ENCODE data around the gene PCDH8. TPM values are rescaled to one million over a fixed set of nuclear protein-coding genes. Genes with fewer than 3 reads are reported as not detected.

PCDH8 gene, protein sequence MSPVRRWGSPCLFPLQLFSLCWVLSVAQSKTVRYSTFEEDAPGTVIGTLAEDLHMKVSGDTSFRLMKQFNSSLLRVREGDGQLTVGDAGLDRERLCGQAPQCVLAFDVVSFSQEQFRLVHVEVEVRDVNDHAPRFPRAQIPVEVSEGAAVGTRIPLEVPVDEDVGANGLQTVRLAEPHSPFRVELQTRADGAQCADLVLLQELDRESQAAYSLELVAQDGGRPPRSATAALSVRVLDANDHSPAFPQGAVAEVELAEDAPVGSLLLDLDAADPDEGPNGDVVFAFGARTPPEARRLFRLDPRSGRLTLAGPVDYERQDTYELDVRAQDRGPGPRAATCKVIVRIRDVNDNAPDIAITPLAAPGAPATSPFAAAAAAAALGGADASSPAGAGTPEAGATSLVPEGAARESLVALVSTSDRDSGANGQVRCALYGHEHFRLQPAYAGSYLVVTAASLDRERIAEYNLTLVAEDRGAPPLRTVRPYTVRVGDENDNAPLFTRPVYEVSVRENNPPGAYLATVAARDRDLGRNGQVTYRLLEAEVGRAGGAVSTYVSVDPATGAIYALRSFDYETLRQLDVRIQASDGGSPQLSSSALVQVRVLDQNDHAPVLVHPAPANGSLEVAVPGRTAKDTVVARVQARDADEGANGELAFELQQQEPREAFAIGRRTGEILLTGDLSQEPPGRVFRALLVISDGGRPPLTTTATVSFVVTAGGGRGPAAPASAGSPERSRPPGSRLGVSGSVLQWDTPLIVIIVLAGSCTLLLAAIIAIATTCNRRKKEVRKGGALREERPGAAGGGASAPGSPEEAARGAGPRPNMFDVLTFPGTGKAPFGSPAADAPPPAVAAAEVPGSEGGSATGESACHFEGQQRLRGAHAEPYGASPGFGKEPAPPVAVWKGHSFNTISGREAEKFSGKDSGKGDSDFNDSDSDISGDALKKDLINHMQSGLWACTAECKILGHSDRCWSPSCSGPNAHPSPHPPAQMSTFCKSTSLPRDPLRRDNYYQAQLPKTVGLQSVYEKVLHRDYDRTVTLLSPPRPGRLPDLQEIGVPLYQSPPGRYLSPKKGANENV
- not detected in 2 replicates for total RNA-seq (2014; rRNA removed; shearing (Covaris generic))
- not detected in 2 replicates for polyA plus RNA-seq (2016; fragmentation: Nextera tagmentation; extraction: Ambion mirVana)

DNA sequence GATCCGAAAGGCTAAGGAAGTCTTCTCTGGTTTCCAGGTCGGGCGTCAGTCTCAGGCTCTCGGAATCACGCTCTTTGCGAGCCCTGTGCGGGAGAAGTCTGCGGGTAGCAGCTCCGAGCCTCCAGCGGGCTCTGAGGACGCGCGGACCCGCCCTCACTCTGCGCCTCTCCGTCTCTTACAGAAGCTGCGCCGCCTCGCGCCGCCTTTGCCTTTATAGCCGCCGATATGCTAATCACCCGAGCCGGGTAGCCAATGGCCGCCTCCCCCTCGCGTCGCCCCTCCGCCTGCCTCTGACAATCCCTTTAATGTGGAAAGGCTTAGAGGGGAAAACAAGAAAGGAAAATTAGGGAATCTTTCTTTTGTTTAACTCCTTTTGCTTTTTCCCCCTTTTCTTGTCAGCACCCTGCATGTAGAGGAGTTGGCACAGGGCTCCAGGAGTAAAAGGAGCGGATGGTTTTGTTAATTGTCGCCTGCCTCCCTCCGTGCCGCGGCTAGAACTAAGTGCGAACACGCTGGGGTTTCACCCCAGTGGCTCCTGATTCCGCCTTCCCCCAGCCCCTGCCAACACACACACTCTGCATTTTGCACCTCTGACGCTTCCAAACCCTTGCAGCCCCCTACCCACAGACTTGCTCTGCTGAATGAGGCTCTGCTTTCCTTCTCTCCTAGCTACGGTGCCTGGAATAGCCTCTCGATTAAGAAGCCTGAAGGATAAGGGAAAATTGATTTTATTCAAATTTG lies at the start of gene PCDH8:
TSS of gene PCDH8 (minus strand) at position 186 of the 741 bp plus-strand sequence. CDS start 204 bp downstream, outside the sequence.
- DNase-seq, result peak; percentile 6
- peaks cover 6% of the 10 kb centered on the region; the same call in 1 of the 2 replicates for H3K4me1 ChIP-seq (ENCODE audit: insufficient read depth)
- no peaks in the 10 kb centered on the region for H3F3A ChIP-seq (ENCODE audit: insufficient read depth)
- no peak within 1 kb of the TSS for H3K4me2 ChIP-seq (ENCODE audit: unreplicated experiment)
- H3K9ac ChIP-seq, result no peak within 1 kb of the TSS
- WGBS, 2 experiments (ENCODE audit: low coverage in 1 of 2, low lambda C conversion rate in 2 of 2, missing lambda C conversion rate in 2 of 2), result 4 to 5% methylated on average over 41 of the region's 41 CpGs
- H3K9me3 ChIP-seq (ENCODE audit: low read depth), result no peaks in the 10 kb centered on the region
- no peaks in the 10 kb centered on the region for H3K9me2 ChIP-seq (ENCODE audit: insufficient read depth)
- in situ Hi-C loops (cut with MboI), result no loop called here
- no peaks in the 10 kb centered on the region for H3K79me2 ChIP-seq (ENCODE audit: insufficient read depth)
- no peaks in the 10 kb centered on the region for H4K20me1 ChIP-seq (ENCODE audit: insufficient read depth)
- H3K27ac ChIP-seq, result no peak within 1 kb of the TSS
- H3K4me3 ChIP-seq, result no peak within 1 kb of the TSS
- no peaks in the 10 kb centered on the region for H3K36me3 ChIP-seq (ENCODE audit: low read depth)
- H2AFZ ChIP-seq, result no peak within 1 kb of the TSS
- H3K27me3 ChIP-seq (replicated peaks; ENCODE audit: insufficient read depth), result peaks cover 40% of the 10 kb centered on the region
- no peak for TF ChIP-seq EZH2phosphoT487 (IDR thresholded peaks at IDR 0.05; ENCODE audit: insufficient read depth, low read depth)
- no peak for TF ChIP-seq EZH2 (IDR thresholded peaks at IDR 0.05; ENCODE audit: insufficient read depth, poor library complexity, severe bottlenecking)

GRCh38 chr13:52896827-52897659 lies 48.6 kb upstream of the PCDH8 start:
- Histone ChIP-seq H3K9ac (no peak overlapping the region), H3K4me3 (no peak overlapping the region), H3F3A (ENCODE audit: insufficient read depth) (no peaks in the 10 kb centered on the region), H4K20me1 (ENCODE audit: insufficient read depth) (no peaks in the 10 kb centered on the region), H3K4me2 (ENCODE audit: unreplicated experiment) (no peak overlapping the region), H2AFZ (no peak overlapping the region), H3K27ac (no peak overlapping the region), H3K9me3 (ENCODE audit: low read depth) (no peaks in the 10 kb centered on the region), H3K27me3 (replicated peaks; ENCODE audit: insufficient read depth) (no peaks in the 10 kb centered on the region), H3K36me3 (ENCODE audit: low read depth) (no peaks in the 10 kb centered on the region), H3K9me2 (ENCODE audit: insufficient read depth) (no peaks in the 10 kb centered on the region), H3K79me2 (ENCODE audit: insufficient read depth) (no peaks in the 10 kb centered on the region), H3K4me1 (ENCODE audit: insufficient read depth) (no peaks in the 10 kb centered on the region)
- TF ChIP-seq EZH2 (IDR thresholded peaks at IDR 0.05; ENCODE audit: insufficient read depth, poor library complexity, severe bottlenecking), result no peak
- no peak for TF ChIP-seq EZH2phosphoT487 (IDR thresholded peaks at IDR 0.05; ENCODE audit: insufficient read depth, low read depth)
- peak; percentile 3 for DNase-seq
- WGBS, 2 experiments (ENCODE audit: low coverage in 1 of 2, low lambda C conversion rate in 2 of 2, missing lambda C conversion rate in 2 of 2), result 24 to 32% methylated on average over 8 of the region's 8 CpGs
- in situ Hi-C loops (cut with MboI), result no loop called here

- no peak overlapping the region for H3K9ac ChIP-seq
- H3K27me3 ChIP-seq (replicated peaks; ENCODE audit: insufficient read depth), result no peaks in the 10 kb centered on the region
- no peaks in the 10 kb centered on the region for H3K9me2 ChIP-seq (ENCODE audit: insufficient read depth)
- in situ Hi-C loops (cut with MboI), result no loop called here
- no peak for DNase-seq
- no peak overlapping the region for H2AFZ ChIP-seq
- 26 to 37% methylated on average over 5 of the region's 5 CpGs for WGBS, 2 experiments (ENCODE audit: low coverage in 1 of 2, low lambda C conversion rate in 2 of 2, missing lambda C conversion rate in 2 of 2)
- no peaks in the 10 kb centered on the region for H3K9me3 ChIP-seq (ENCODE audit: low read depth)
- no peaks in the 10 kb centered on the region for H3F3A ChIP-seq (ENCODE audit: insufficient read depth)
- no peaks in the 10 kb centered on the region for H3K36me3 ChIP-seq (ENCODE audit: low read depth)
- no peaks in the 10 kb centered on the region for H3K79me2 ChIP-seq (ENCODE audit: insufficient read depth)
- no peaks in the 10 kb centered on the region for H3K4me1 ChIP-seq (ENCODE audit: insufficient read depth)
- H4K20me1 ChIP-seq (ENCODE audit: insufficient read depth), result no peaks in the 10 kb centered on the region
- H3K4me2 ChIP-seq (ENCODE audit: unreplicated experiment), result no peak overlapping the region
- no peak overlapping the region for H3K4me3 ChIP-seq
- TF ChIP-seq EZH2 (IDR thresholded peaks at IDR 0.05; ENCODE audit: insufficient read depth, poor library complexity, severe bottlenecking), result no peak
- no peak for TF ChIP-seq EZH2phosphoT487 (IDR thresholded peaks at IDR 0.05; ENCODE audit: insufficient read depth, low read depth)
- no peak overlapping the region for H3K27ac ChIP-seq
Observed at GRCh38 chr13:52894413-52894812, 46.0 kb upstream of the PCDH8 start.

Measured in GM23248 (cell line).